Nephron progenitor cell (in vitro differentiated cells): ENCODE data around the gene SLC46A3.

Experiments used
- DNase-seq: peaks from one replicate; pipeline ENCODE4 v3.0.0; 2021
- H3K27ac Mint-ChIP-seq: 2 replicates; pipeline ENCODE4 v1.8.0; 2021; ENCODE audit warnings: mild to moderate bottlenecking, moderate library complexity, mixed read lengths
- H3K27me3 Mint-ChIP-seq: 2 replicates; pipeline ENCODE4 v1.8.0; 2021; ENCODE audit warnings: mild to moderate bottlenecking, low read depth, mixed read lengths; ENCODE audit not compliant: poor library complexity
- H3K36me3 Mint-ChIP-seq: 2 replicates; pipeline ENCODE4 v1.8.0; 2021; ENCODE audit warnings: low read depth, mixed read lengths
- H3K4me1 Mint-ChIP-seq: 2 replicates; pipeline ENCODE4 v1.8.0; 2021; ENCODE audit warnings: mixed read lengths
- H3K4me3 Mint-ChIP-seq: 2 replicates; pipeline ENCODE4 v1.8.0; 2021; ENCODE audit warnings: mild to moderate bottlenecking, moderate library complexity, mixed read lengths
- H3K9me3 Mint-ChIP-seq: 2 replicates; pipeline ENCODE4 v1.8.0; 2021; ENCODE audit warnings: mild to moderate bottlenecking, moderate library complexity, mixed read lengths
- CTCF ChIP-seq: fragments of 200-600 bp; sonication (generic); IDR thresholded peaks from 2 replicates; pipeline ENCODE4 v1.5.0; 2021; ENCODE audit warnings: antibody characterized with exemption

The SLC46A3 gene

GRCh38 chr13:28716511-28716910 is 2.3 kb downstream of the SLC46A3 start:
- TF ChIP-seq CTCF = no peak
- H3K27ac Mint-ChIP-seq = no peak overlapping the region
- peaks cover 61% of the 10 kb centered on the region for H3K27me3 Mint-ChIP-seq
- H3K9me3 Mint-ChIP-seq = no peaks in the 10 kb centered on the region
- peaks cover 8% of the 10 kb centered on the region for H3K4me1 Mint-ChIP-seq
- H3K4me3 Mint-ChIP-seq = no peak overlapping the region
- no peak for DNase-seq
- no peaks in the 10 kb centered on the region for H3K36me3 Mint-ChIP-seq

- Mint-ChIP-seq H3K36me3 (no peaks in the 10 kb centered on the region), H3K27ac (no peak overlapping the region), H3K9me3 (no peaks in the 10 kb centered on the region), H3K27me3 (peaks cover 43% of the 10 kb centered on the region), H3K4me1 (peaks cover 8% of the 10 kb centered on the region), H3K4me3 (no peak overlapping the region)
- no peak for TF ChIP-seq CTCF
- DNase-seq = no peak
These were observed 4.1 kb downstream of the SLC46A3 start for GRCh38 chr13:28714651-28715050.

GRCh38 chr13:28710161-28710560 is 8.6 kb downstream of the SLC46A3 start:
- H3K27ac Mint-ChIP-seq = no peak overlapping the region
- no peak for TF ChIP-seq CTCF
- no peaks in the 10 kb centered on the region for H3K4me1 Mint-ChIP-seq
- H3K4me3 Mint-ChIP-seq = no peak overlapping the region
- no peaks in the 10 kb centered on the region for H3K9me3 Mint-ChIP-seq
- no peak for DNase-seq
- peaks cover 6% of the 10 kb centered on the region for H3K27me3 Mint-ChIP-seq
- no peaks in the 10 kb centered on the region for H3K36me3 Mint-ChIP-seq

- H3K36me3 Mint-ChIP-seq = no peaks in the 10 kb centered on the region
- H3K27ac Mint-ChIP-seq = no peak overlapping the region
- H3K27me3 Mint-ChIP-seq = peaks cover 1% of the 10 kb centered on the region
- no peak for TF ChIP-seq CTCF
- H3K4me3 Mint-ChIP-seq = no peak overlapping the region
- DNase-seq = no peak
- H3K4me1 Mint-ChIP-seq = no peaks in the 10 kb centered on the region
- H3K9me3 Mint-ChIP-seq = no peaks in the 10 kb centered on the region
These were observed 10.9 kb downstream of the SLC46A3 start for GRCh38 chr13:28707629-28708427.

GRCh38 chr13:28705461-28706083 is 13.2 kb downstream of the SLC46A3 start:
- Mint-ChIP-seq H3K27ac (no peak overlapping the region), H3K4me1 (no peaks in the 10 kb centered on the region), H3K9me3 (no peaks in the 10 kb centered on the region), H3K27me3 (no peaks in the 10 kb centered on the region), H3K36me3 (no peaks in the 10 kb centered on the region), H3K4me3 (no peak overlapping the region)
- DNase-seq = no peak
- no peak for TF ChIP-seq CTCF

- no peak for DNase-seq
- H3K4me1 Mint-ChIP-seq = no peaks in the 10 kb centered on the region
- no peak overlapping the region for H3K4me3 Mint-ChIP-seq
- H3K27me3 Mint-ChIP-seq = no peaks in the 10 kb centered on the region
- H3K9me3 Mint-ChIP-seq = no peaks in the 10 kb centered on the region
- H3K27ac Mint-ChIP-seq = no peak overlapping the region
- no peaks in the 10 kb centered on the region for H3K36me3 Mint-ChIP-seq
- no peak for TF ChIP-seq CTCF
These were observed 13.9 kb downstream of the SLC46A3 start for GRCh38 chr13:28704919-28705318.
